Neural progenitor cell (in vitro differentiated cells): ENCODE measurements around the gene MAD2L2. TPM values are rescaled to one million over a fixed set of nuclear protein-coding genes. Genes with fewer than 3 reads are reported as not detected.

Experiments used
- DNase-seq: peaks from one replicate; pipeline ENCODE4 v3.0.0-alpha.2; 2016; ENCODE audit warnings: low spot score
- H2AFZ ChIP-seq: fragments of 200-600 bp; sonication (generic); replicated peaks from 2 replicates; pipeline ENCODE4 v1.6.1; 2016; ENCODE audit warnings: antibody characterized with exemption
- H3F3A ChIP-seq: fragments of 200-600 bp; sonication (generic); 2 replicates; pipeline ENCODE4 v1.6.1; 2016; ENCODE audit warnings: antibody characterized with exemption, low read depth
- H3K27ac ChIP-seq: fragments of 200-600 bp; sonication (generic); 2 replicates; pipeline ENCODE4 v1.5.1; 2016; ENCODE audit warnings: mild to moderate bottlenecking
- H3K27me3 ChIP-seq: fragments of 200-600 bp; sonication (generic); 2 replicates; pipeline ENCODE4 v1.6.1; 2016; ENCODE audit warnings: mild to moderate bottlenecking, moderate library complexity
- H3K36me3 ChIP-seq: fragments of 200-600 bp; sonication (generic); 2 replicates; pipeline ENCODE4 v1.5.1; 2016
- H3K4me1 ChIP-seq: fragments of 200-600 bp; sonication (generic); 2 replicates; pipeline ENCODE4 v1.6.1; 2016; ENCODE audit warnings: mixed run types
- H3K4me2 ChIP-seq: fragments of 200-600 bp; sonication (generic); 2 replicates; pipeline ENCODE4 v1.6.1; 2016
- H3K4me3 ChIP-seq: fragments of 200-600 bp; sonication (generic); 2 replicates; pipeline ENCODE4 v1.5.1; 2016
- H3K79me2 ChIP-seq: fragments of 200-600 bp; sonication (generic); 2 replicates; pipeline ENCODE4 v1.6.1; 2016; ENCODE audit warnings: low read depth
- H3K9ac ChIP-seq: fragments of 200-600 bp; sonication (generic); 2 replicates; pipeline ENCODE4 v1.6.1; 2016
- H3K9me3 ChIP-seq: fragments of 200-600 bp; sonication (generic); 2 replicates; pipeline ENCODE4 v1.5.1; 2016; ENCODE audit warnings: low read depth
- H4K20me1 ChIP-seq: fragments of 200-600 bp; sonication (generic); 2 replicates; pipeline ENCODE4 v1.6.1; 2016; ENCODE audit warnings: low read depth
- H3K27ac Mint-ChIP-seq: 3 replicates; pipeline ENCODE4 v1.8.0; 2021; ENCODE audit warnings: mixed read lengths
- H3K27me3 Mint-ChIP-seq: 2 replicates; pipeline ENCODE4 v1.8.0; 2022; ENCODE audit warnings: low read depth, mild to moderate bottlenecking, inconsistent platforms, moderate library complexity, mixed read lengths; ENCODE audit not compliant: insufficient read depth
- H3K36me3 Mint-ChIP-seq: 3 replicates; pipeline ENCODE4 v1.8.0; 2021; ENCODE audit warnings: mixed read lengths
- H3K4me1 Mint-ChIP-seq: 3 replicates; pipeline ENCODE4 v1.8.0; 2021; ENCODE audit warnings: mixed read lengths
- H3K4me3 Mint-ChIP-seq: 3 replicates; pipeline ENCODE4 v1.8.0; 2021; ENCODE audit warnings: mild to moderate bottlenecking, moderate library complexity, mixed read lengths
- H3K9me3 Mint-ChIP-seq: 3 replicates; pipeline ENCODE4 v1.8.0; 2020; ENCODE audit warnings: mixed read lengths
- CTCF ChIP-seq: fragments of 200-600 bp; sonication (generic); IDR thresholded peaks from 2 replicates; pipeline ENCODE4 v1.5.1; 2017; ENCODE audit warnings: antibody characterized with exemption, mild to moderate bottlenecking
- EZH2 ChIP-seq: fragments of 200-600 bp; sonication (generic); IDR thresholded peaks from 2 replicates; pipeline ENCODE4 v1.6.1; 2017; ENCODE audit warnings: antibody characterized with exemption, mild to moderate bottlenecking, moderate library complexity
- EZH2phosphoT487 ChIP-seq: fragments of 200-600 bp; sonication (generic); IDR thresholded peaks from 2 replicates; pipeline ENCODE4 v1.6.1; 2017; ENCODE audit warnings: antibody characterized with exemption
- total RNA-seq: library from RNA; depleted of rRNA; stranded (reverse); fragments of >200 nt; gene quantifications from 2 replicates; pipeline ENCODE4 v1.2.3, GENCODE V29; 2015; ENCODE audit warnings: low replicate concordance

Gene MAD2L2
- total RNA-seq, 1 donor from 2014 or later: 108 TPM

- TF ChIP-seq CTCF (no peak), EZH2phosphoT487 (no peak), EZH2 (no peak)
- no peak overlapping the region for H3K9ac ChIP-seq
- no peak overlapping the region for H3K27ac ChIP-seq
- no peak overlapping the region for H2AFZ ChIP-seq
- Mint-ChIP-seq H3K9me3 (no peaks in the 10 kb centered on the region), H3K4me3 (no peak overlapping the region), H3K4me1 (peaks cover 36% of the 10 kb centered on the region), H3K36me3 (no peaks in the 10 kb centered on the region), H3K27me3 (peaks cover 12% of the 10 kb centered on the region), H3K27ac (no peak overlapping the region)
- no peak overlapping the region for H3K4me2 ChIP-seq
- no peaks in the 10 kb centered on the region for H3K36me3 ChIP-seq
- H3K4me3 ChIP-seq: no peak overlapping the region
- H3K9me3 ChIP-seq: no peaks in the 10 kb centered on the region
- peaks cover 88% of the 10 kb centered on the region for H3K79me2 ChIP-seq
- H3F3A ChIP-seq: peaks cover 70% of the 10 kb centered on the region
- H3K27me3 ChIP-seq: peaks cover 4% of the 10 kb centered on the region
- DNase-seq: peak; percentile 16
- H3K4me1 ChIP-seq: peaks cover 44% of the 10 kb centered on the region
- peaks cover 65% of the 10 kb centered on the region for H4K20me1 ChIP-seq
These were observed 16.4 kb upstream of the MAD2L2 start for GRCh38 chr1:11697188-11697892.

GRCh38 chr1:11695861-11696260, 14.9 kb upstream of the MAD2L2 start:
- H3K27ac Mint-ChIP-seq: peak overlapping the region; percentile 61

GRCh38 chr1:11693917-11694316, 13.0 kb upstream of the MAD2L2 start:
- no peaks in the 10 kb centered on the region for H3K36me3 ChIP-seq
- H3K4me1 Mint-ChIP-seq: peaks cover 36% of the 10 kb centered on the region
- peaks cover 89% of the 10 kb centered on the region for H3K79me2 ChIP-seq
- no peaks in the 10 kb centered on the region for H3K9me3 Mint-ChIP-seq
- H3K27me3 ChIP-seq: peaks cover 11% of the 10 kb centered on the region
- peaks cover 51% of the 10 kb centered on the region for H4K20me1 ChIP-seq
- no peak overlapping the region for H2AFZ ChIP-seq
- H3K27ac ChIP-seq: no peak overlapping the region
- H3K4me3 ChIP-seq: no peak overlapping the region
- peak overlapping the region; percentile 93 for H3K4me2 ChIP-seq
- peak overlapping the region; percentile 73 for H3K4me3 Mint-ChIP-seq
- DNase-seq: no peak
- no peak overlapping the region for H3K9ac ChIP-seq
- H3K27me3 Mint-ChIP-seq: peaks cover 18% of the 10 kb centered on the region
- peaks cover 79% of the 10 kb centered on the region for H3F3A ChIP-seq
- no peaks in the 10 kb centered on the region for H3K36me3 Mint-ChIP-seq
- H3K27ac Mint-ChIP-seq: peak overlapping the region; percentile 27
- peaks cover 46% of the 10 kb centered on the region for H3K4me1 ChIP-seq
- TF ChIP-seq EZH2 (no peak), CTCF (no peak), EZH2phosphoT487 (no peak)
- H3K9me3 ChIP-seq: no peaks in the 10 kb centered on the region

More at GRCh38 chr1:11695861-11696260, 14.9 kb upstream of the MAD2L2 start:
- Histone ChIP-seq H3K9me3 (no peaks in the 10 kb centered on the region), H3K4me1 (peaks cover 37% of the 10 kb centered on the region), H3K4me2 (peak overlapping the region; percentile 39), H3K27ac (peak overlapping the region; percentile 12), H3K36me3 (no peaks in the 10 kb centered on the region), H3F3A (peaks cover 68% of the 10 kb centered on the region), H3K27me3 (peaks cover 11% of the 10 kb centered on the region), H3K9ac (no peak overlapping the region), H3K79me2 (peaks cover 84% of the 10 kb centered on the region), H2AFZ (no peak overlapping the region), H3K4me3 (no peak overlapping the region), H4K20me1 (peaks cover 52% of the 10 kb centered on the region)
- H3K9me3 Mint-ChIP-seq: no peaks in the 10 kb centered on the region
- no peaks in the 10 kb centered on the region for H3K36me3 Mint-ChIP-seq
- H3K4me3 Mint-ChIP-seq: no peak overlapping the region
- TF ChIP-seq EZH2phosphoT487 (no peak), CTCF (no peak), EZH2 (no peak)
- peaks cover 30% of the 10 kb centered on the region for H3K4me1 Mint-ChIP-seq
- peak; percentile 63 for DNase-seq
- peaks cover 13% of the 10 kb centered on the region for H3K27me3 Mint-ChIP-seq
